ENCODE measurements around the gene ATOH1. TPM values are rescaled to one million over a fixed set of nuclear protein-coding genes. Genes with fewer than 3 reads are reported as not detected.

The ATOH1 gene, protein sequence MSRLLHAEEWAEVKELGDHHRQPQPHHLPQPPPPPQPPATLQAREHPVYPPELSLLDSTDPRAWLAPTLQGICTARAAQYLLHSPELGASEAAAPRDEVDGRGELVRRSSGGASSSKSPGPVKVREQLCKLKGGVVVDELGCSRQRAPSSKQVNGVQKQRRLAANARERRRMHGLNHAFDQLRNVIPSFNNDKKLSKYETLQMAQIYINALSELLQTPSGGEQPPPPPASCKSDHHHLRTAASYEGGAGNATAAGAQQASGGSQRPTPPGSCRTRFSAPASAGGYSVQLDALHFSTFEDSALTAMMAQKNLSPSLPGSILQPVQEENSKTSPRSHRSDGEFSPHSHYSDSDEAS
- 10 to 100 TPM; 34.4 to 73.7 TPM for total RNA-seq

DNA sequence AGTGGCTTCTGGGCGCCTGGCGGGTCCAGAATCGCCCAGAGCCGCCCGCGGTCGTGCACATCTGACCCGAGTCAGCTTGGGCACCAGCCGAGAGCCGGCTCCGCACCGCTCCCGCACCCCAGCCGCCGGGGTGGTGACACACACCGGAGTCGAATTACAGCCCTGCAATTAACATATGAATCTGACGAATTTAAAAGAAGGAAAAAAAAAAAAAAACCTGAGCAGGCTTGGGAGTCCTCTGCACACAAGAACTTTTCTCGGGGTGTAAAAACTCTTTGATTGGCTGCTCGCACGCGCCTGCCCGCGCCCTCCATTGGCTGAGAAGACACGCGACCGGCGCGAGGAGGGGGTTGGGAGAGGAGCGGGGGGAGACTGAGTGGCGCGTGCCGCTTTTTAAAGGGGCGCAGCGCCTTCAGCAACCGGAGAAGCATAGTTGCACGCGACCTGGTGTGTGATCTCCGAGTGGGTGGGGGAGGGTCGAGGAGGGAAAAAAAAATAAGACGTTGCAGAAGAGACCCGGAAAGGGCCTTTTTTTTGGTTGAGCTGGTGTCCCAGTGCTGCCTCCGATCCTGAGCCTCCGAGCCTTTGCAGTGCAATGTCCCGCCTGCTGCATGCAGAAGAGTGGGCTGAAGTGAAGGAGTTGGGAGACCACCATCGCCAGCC, at the start of gene ATOH1:
ATOH1 (plus strand) TSS at position 422 of the 663 bp plus-strand sequence; CDS start at position 596, 174 bp downstream.
- Histone ChIP-seq H3K9ac (ENCODE audit: low read depth in 2 of 2, low read length in 2 of 2) (peak within 1 kb of the TSS; percentile 16 to 71), H3K4me1 (peaks cover 15% of the 10 kb centered on the region), H3K9me3 (no peaks in the 10 kb centered on the region), H3K4me3 (peak within 1 kb of the TSS; percentile 43), H3K27me3 (peaks cover 37% of the 10 kb centered on the region), H3K36me3 (no peaks in the 10 kb centered on the region), H3K27ac (peak within 1 kb of the TSS; percentile 26)
- no peak for TF ChIP-seq CTCF (IDR thresholded peaks at IDR 0.05)
- intact Hi-C loops (cut with DNase I) = no loop called here
- DNase-seq = peak; percentile 79

GRCh38 chr4:93779228-93779627, 49.3 kb upstream of the ATOH1 start:
- intact Hi-C loops (cut with DNase I) = no loop called here
- H3K9me3 ChIP-seq = no peaks in the 10 kb centered on the region
- no peak for DNase-seq
- H3K27ac ChIP-seq = no peak overlapping the region
- H3K27me3 ChIP-seq = no peaks in the 10 kb centered on the region
- TF ChIP-seq CTCF (IDR thresholded peaks at IDR 0.05) = no peak
- no peaks in the 10 kb centered on the region for H3K36me3 ChIP-seq
- H3K4me1 ChIP-seq = no peaks in the 10 kb centered on the region
- H3K9ac ChIP-seq (ENCODE audit: low read depth in 2 of 2, low read length in 2 of 2) = no peak overlapping the region
- no peak overlapping the region for H3K4me3 ChIP-seq

GRCh38 chr4:93780080-93780479, 48.5 kb upstream of the ATOH1 start:
- Histone ChIP-seq H3K4me3 (no peak overlapping the region), H3K9ac (ENCODE audit: low read depth in 2 of 2, low read length in 2 of 2) (no peak overlapping the region), H3K27ac (no peak overlapping the region), H3K9me3 (no peaks in the 10 kb centered on the region), H3K36me3 (no peaks in the 10 kb centered on the region), H3K27me3 (no peaks in the 10 kb centered on the region), H3K4me1 (no peaks in the 10 kb centered on the region)
- DNase-seq = no peak
- intact Hi-C loops (cut with DNase I) = no loop called here
- no peak for TF ChIP-seq CTCF (IDR thresholded peaks at IDR 0.05)

- Histone ChIP-seq H3K9me3 (no peaks in the 10 kb centered on the region), H3K9ac (ENCODE audit: low read depth in 2 of 2, low read length in 2 of 2) (no peak overlapping the region), H3K4me1 (no peaks in the 10 kb centered on the region), H3K27me3 (no peaks in the 10 kb centered on the region), H3K4me3 (no peak overlapping the region), H3K27ac (no peak overlapping the region), H3K36me3 (no peaks in the 10 kb centered on the region)
- DNase-seq = no peak
- intact Hi-C loops (cut with DNase I) = no loop called here
- TF ChIP-seq CTCF (IDR thresholded peaks at IDR 0.05) = no peak
Observed at GRCh38 chr4:93781198-93781597, 47.4 kb upstream of the ATOH1 start.

DNA sequence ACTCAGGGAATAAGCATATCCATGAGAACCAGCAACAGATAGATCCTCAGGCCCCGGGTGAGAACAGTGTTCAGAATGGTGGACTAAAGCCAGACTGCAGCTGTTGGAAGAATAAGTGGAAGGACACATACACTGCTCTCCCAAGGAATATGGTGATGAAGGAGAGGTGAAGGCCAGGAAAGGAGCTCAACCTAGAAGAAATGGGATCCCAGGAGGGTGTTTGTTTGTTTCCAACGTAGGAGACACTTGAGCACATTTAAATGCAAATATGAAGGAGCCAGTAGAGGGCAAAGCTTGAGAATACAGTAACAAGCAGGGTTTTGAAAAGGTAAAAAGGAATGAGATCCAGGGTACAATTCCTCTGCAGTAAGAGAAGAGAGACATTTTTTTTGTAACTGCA, 42.4 kb upstream of the ATOH1 start:
- intact Hi-C loops (cut with DNase I) = no loop called here
- no peak overlapping the region for H3K27ac ChIP-seq
- H3K4me1 ChIP-seq = no peaks in the 10 kb centered on the region
- H3K9ac ChIP-seq (ENCODE audit: low read depth in 2 of 2, low read length in 2 of 2) = no peak overlapping the region
- no peak for TF ChIP-seq CTCF (IDR thresholded peaks at IDR 0.05)
- H3K27me3 ChIP-seq = no peaks in the 10 kb centered on the region
- H3K4me3 ChIP-seq = no peak overlapping the region
- no peak for DNase-seq
- no peaks in the 10 kb centered on the region for H3K36me3 ChIP-seq
- H3K9me3 ChIP-seq = no peaks in the 10 kb centered on the region

Measured in colonic mucosa (tissue), 4 donors.